Esophagus squamous epithelium (tissue), 5 donors: Measurements from ENCODE around the gene MAPRE2. TPM values are rescaled to one million over a fixed set of nuclear protein-coding genes. Genes with fewer than 3 reads are reported as not detected.

Experiments used
- DNase-seq: peaks from one replicate; lab custom pipeline; 2025; lab: John Stamatoyannopoulos, UW
- H3K27ac ChIP-seq, 4 donors: fragments of 200-600 bp; sonication (generic); one replicate each; pipeline ENCODE4 v1.5.1; 2016 to 2019; ENCODE audit warnings: mild to moderate bottlenecking in 1 of 4
- H3K27me3 ChIP-seq, 4 donors: fragments of 200-600 bp; sonication (generic); 1 replicate in 3 of 4; 2 replicates in 1 of 4; pipeline versions ENCODE4 v1.5.1 to v1.6.0; 2017 to 2021; ENCODE audit warnings: antibody characterized with exemption in 1 of 4
- H3K36me3 ChIP-seq, 3 donors: fragments of 200-600 bp; sonication (generic); one replicate each; pipeline ENCODE4 v1.5.1; 2016 to 2019
- H3K4me1 ChIP-seq, 3 donors: fragments of 200-600 bp; sonication (generic); one replicate each; pipeline ENCODE4 v1.5.1; 2017 to 2019
- H3K4me3 ChIP-seq, 4 donors: fragments of 200-600 bp; sonication (generic); 1 replicate in 3 of 4; 2 replicates in 1 of 4; pipeline ENCODE4 v1.5.1; 2016 to 2019; ENCODE audit warnings: mild to moderate bottlenecking in 2 of 4, moderate library complexity in 1 of 4
- H3K9me3 ChIP-seq, 3 donors: fragments of 200-600 bp; sonication (generic); one replicate each; pipeline ENCODE4 v1.5.1; 2016 to 2019
- CTCF ChIP-seq, 6 experiments: fragments of 450-650 bp in 4 of 6; fragments of 200-600 bp in 2 of 6; sonication (generic) in 2 of 6; IDR thresholded peaks; one replicate each; pipeline ENCODE4 v1.5.1; 2016 to 2019; ENCODE audit warnings: antibody characterized with exemption in 6 of 6, mild to moderate bottlenecking in 4 of 6, moderate library complexity in 4 of 6
- POLR2A ChIP-seq, 4 donors: fragments of 450-650 bp; IDR thresholded peaks; one replicate each; pipeline ENCODE4 v1.6.1; 2017; ENCODE audit warnings: antibody characterized with exemption in 4 of 4, mild to moderate bottlenecking in 4 of 4, moderate library complexity in 3 of 4
- WGBS, 2 donors: methylation state at CpG; one replicate each; pipeline ENCODE4 v1.1.5; 2018; 5-methylcytosine and 5-hydroxymethylcytosine counted together
- intact Hi-C: fragments of 100-400 bp; cut with DNase I; formaldehyde crosslinking; loops from one replicate; pipeline ENCODE4 v1.15.0; 2022
- total RNA-seq, 4 donors: library from RNA; depleted of rRNA; stranded (reverse); fragments of >200 nt; gene quantifications; one replicate each; pipeline ENCODE4 v1.1.0, GENCODE V29; 2016
- donor health status: DM: yes; HTN: yes; CAD: no.

Gene MAPRE2
- total RNA-seq, 4 donors from 2014 or later: 1.5 to 9.0 (median 5.0) TPM

DNA sequence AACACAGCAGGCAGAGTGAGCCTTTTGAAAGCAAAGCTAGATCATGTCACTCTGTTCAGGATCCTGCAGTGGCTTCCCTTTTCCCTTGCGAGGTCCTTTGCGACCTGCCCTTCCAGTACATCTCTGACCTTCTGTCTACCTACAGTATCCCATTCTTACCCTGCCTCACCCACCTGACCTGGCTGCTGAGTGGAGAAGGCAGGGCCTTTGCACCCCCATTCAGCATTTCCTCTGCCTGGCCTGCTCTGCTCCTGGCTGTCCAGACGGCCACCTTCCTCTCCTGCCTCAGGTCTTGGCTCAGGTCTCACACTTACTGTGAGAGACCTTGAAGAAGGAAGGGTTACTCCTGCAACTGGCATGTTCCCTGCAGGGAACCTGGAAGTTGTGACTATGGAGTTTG lies 77.4 kb downstream of the MAPRE2 start:
- Histone ChIP-seq H3K36me3 (no peaks in the 10 kb centered on the region), H3K9me3 (no peaks in the 10 kb centered on the region), H3K27ac (peak overlapping the region in 2 of 4 donors; percentile 59 to 70), H3K4me1 (peaks cover 6 to 26% (median 13%) of the 10 kb centered on the region in 3 donors), H3K27me3 (no peaks in the 10 kb centered on the region), H3K4me3 (no peak overlapping the region)
- no peak for TF ChIP-seq POLR2A (IDR thresholded peaks at IDR 0.05)
- TF ChIP-seq CTCF (IDR thresholded peaks at IDR 0.05): no peak
- DNase-seq: no peak
- intact Hi-C loops: no loop called here
- WGBS, 2 donors: 72 to 79% methylated on average over 3 of the region's 3 CpGs

GRCh38 chr18:35121038-35121437 lies 79.8 kb downstream of the MAPRE2 start:
- intact Hi-C loops: no loop called here
- TF ChIP-seq CTCF (IDR thresholded peaks at IDR 0.05) (no peak), POLR2A (IDR thresholded peaks at IDR 0.05) (no peak)
- Histone ChIP-seq H3K27me3 (no peaks in the 10 kb centered on the region), H3K4me1 (peaks cover 6 to 26% (median 13%) of the 10 kb centered on the region in 3 donors), H3K4me3 (no peak overlapping the region), H3K36me3 (no peaks in the 10 kb centered on the region), H3K9me3 (no peaks in the 10 kb centered on the region), H3K27ac (no peak overlapping the region)
- no peak for DNase-seq
- 55 to 74% methylated on average over 3 of the region's 3 CpGs for WGBS, 2 donors

- TF ChIP-seq POLR2A (IDR thresholded peaks at IDR 0.05) (no peak), CTCF (IDR thresholded peaks at IDR 0.05) (no peak)
- Histone ChIP-seq H3K4me3 (no peak overlapping the region), H3K36me3 (no peaks in the 10 kb centered on the region), H3K27me3 (no peaks in the 10 kb centered on the region), H3K4me1 (peaks cover 6 to 26% (median 13%) of the 10 kb centered on the region in 3 donors), H3K9me3 (no peaks in the 10 kb centered on the region), H3K27ac (no peak overlapping the region)
- intact Hi-C loops: no loop called here
- no peak for DNase-seq
- 89 to 91% methylated on average over 1 of the region's 1 CpG for WGBS, 2 donors
These were observed 80.3 kb downstream of the MAPRE2 start for GRCh38 chr18:35121531-35121930.

DNA sequence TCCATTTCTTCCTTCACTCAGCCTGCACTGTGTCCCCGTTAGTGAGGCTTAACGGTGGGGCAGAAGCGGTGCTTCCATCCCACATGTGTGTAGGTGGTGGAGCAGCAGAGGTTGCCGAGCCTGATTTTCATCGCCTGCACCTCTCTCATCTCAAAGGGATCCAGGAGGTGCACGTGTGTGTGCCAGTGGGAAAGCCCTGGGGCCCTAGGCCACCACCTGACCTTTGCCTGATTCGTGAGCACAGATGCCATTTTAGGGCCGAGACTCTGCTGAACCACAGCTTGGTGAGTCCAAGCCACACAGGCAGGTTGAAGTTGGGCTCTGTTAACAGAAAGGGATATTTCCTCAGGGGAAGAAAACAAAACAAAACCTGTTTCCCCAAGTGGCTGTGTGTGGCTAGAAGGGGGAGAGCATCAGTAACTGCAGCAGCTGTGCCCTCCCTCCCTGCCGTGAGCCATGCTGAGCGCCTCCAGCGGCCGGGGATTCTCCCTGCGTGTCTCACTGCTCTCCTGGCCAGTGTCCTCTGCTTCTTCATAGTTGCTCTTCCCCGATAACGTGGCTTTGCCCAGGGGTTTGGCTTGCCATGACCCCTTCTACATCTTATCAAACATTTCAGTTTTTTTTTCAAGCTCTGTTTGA lies 81.5 kb downstream of the MAPRE2 start:
- Histone ChIP-seq H3K36me3 (peaks cover 0 to 11% (median 0%) of the 10 kb centered on the region in 3 donors), H3K4me3 (no peak overlapping the region), H3K4me1 (peaks cover 6 to 18% (median 9%) of the 10 kb centered on the region in 3 donors), H3K27me3 (no peaks in the 10 kb centered on the region), H3K27ac (no peak overlapping the region), H3K9me3 (no peaks in the 10 kb centered on the region)
- intact Hi-C loops: no loop called here
- TF ChIP-seq POLR2A (IDR thresholded peaks at IDR 0.05): no peak
- no peak for TF ChIP-seq CTCF (IDR thresholded peaks at IDR 0.05)
- DNase-seq: no peak
- 75 to 85% methylated on average over 12 to 14 of the region's 15 CpGs for WGBS, 2 donors

- H3K4me1 ChIP-seq: peaks cover 0 to 7% (median 2%) of the 10 kb centered on the region in 3 donors
- no peaks in the 10 kb centered on the region for H3K27me3 ChIP-seq
- no peak overlapping the region for H3K27ac ChIP-seq
- intact Hi-C loops: no loop called here
- no peak overlapping the region for H3K4me3 ChIP-seq
- no peak for TF ChIP-seq CTCF (IDR thresholded peaks at IDR 0.05)
- no peak for TF ChIP-seq POLR2A (IDR thresholded peaks at IDR 0.05)
- H3K36me3 ChIP-seq: peaks cover 0 to 19% (median 0%) of the 10 kb centered on the region in 3 donors
- DNase-seq: no peak
- H3K9me3 ChIP-seq: no peaks in the 10 kb centered on the region
These were observed 82.6 kb downstream of the MAPRE2 start for GRCh38 chr18:35123811-35124210.
